Nephron progenitor cell (in vitro differentiated cells): ENCODE data around the gene ZMIZ2.

Experiments used
- DNase-seq: peaks from one replicate; pipeline ENCODE4 v3.0.0; 2021
- H3K27ac Mint-ChIP-seq: 2 replicates; pipeline ENCODE4 v1.8.0; 2021; ENCODE audit warnings: mild to moderate bottlenecking, moderate library complexity, mixed read lengths
- H3K27me3 Mint-ChIP-seq: 2 replicates; pipeline ENCODE4 v1.8.0; 2021; ENCODE audit warnings: mild to moderate bottlenecking, low read depth, mixed read lengths; ENCODE audit not compliant: poor library complexity
- H3K36me3 Mint-ChIP-seq: 2 replicates; pipeline ENCODE4 v1.8.0; 2021; ENCODE audit warnings: low read depth, mixed read lengths
- H3K4me1 Mint-ChIP-seq: 2 replicates; pipeline ENCODE4 v1.8.0; 2021; ENCODE audit warnings: mixed read lengths
- H3K4me3 Mint-ChIP-seq: 2 replicates; pipeline ENCODE4 v1.8.0; 2021; ENCODE audit warnings: mild to moderate bottlenecking, moderate library complexity, mixed read lengths
- H3K9me3 Mint-ChIP-seq: 2 replicates; pipeline ENCODE4 v1.8.0; 2021; ENCODE audit warnings: mild to moderate bottlenecking, moderate library complexity, mixed read lengths
- TF ChIP-seq, protein P1 (sequence below): fragments of 200-600 bp; sonication (generic); IDR thresholded peaks from 2 replicates; pipeline ENCODE4 v1.5.0; 2021; ENCODE audit warnings: antibody characterized with exemption

ZMIZ2 gene

DNA sequence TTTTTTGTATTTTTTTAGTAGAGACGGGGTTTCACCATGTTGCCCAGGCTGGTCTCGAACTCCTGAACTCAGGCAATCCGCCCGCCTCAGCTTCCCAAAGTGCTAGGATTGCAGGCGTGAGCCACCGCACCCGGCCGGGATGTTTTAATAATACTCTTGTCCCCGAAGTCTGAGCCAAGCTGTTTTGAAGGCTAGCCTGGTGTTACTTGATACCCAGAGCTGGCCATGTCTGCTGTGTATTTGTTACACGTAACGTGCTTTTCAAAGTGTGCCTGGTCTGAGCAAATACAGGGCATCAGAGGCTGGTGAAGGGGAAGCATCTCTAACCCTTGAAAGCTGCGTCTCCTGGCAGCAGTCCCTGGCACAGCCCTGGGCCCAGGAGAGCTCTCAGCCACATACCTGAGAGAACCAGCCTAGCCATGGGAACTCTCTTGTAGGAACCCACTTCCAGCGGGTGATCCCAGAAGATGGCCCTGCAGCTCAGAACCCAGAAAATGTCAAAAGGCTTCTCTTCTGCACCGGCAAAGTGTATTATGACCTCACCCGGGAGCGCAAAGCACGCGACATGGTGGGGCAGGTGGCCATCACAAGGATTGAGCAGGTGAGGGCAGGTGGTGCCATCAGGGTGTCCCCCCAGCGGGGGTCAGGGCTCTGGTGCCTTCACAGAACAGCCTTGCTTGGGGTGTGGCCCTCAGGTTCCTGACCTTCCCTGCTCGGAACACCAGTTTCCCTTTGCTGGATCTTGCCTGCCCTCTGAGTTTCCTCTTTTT lies 41.7 kb upstream of the ZMIZ2 start:
- Mint-ChIP-seq H3K4me3 (no peak overlapping the region), H3K27ac (peak overlapping the region; percentile 22), H3K9me3 (peaks cover 7% of the 10 kb centered on the region), H3K4me1 (peaks cover 16% of the 10 kb centered on the region), H3K36me3 (peaks cover 46% of the 10 kb centered on the region), H3K27me3 (peaks cover 3% of the 10 kb centered on the region)
- DNase-seq, result no peak
- TF ChIP-seq, protein P1, sequence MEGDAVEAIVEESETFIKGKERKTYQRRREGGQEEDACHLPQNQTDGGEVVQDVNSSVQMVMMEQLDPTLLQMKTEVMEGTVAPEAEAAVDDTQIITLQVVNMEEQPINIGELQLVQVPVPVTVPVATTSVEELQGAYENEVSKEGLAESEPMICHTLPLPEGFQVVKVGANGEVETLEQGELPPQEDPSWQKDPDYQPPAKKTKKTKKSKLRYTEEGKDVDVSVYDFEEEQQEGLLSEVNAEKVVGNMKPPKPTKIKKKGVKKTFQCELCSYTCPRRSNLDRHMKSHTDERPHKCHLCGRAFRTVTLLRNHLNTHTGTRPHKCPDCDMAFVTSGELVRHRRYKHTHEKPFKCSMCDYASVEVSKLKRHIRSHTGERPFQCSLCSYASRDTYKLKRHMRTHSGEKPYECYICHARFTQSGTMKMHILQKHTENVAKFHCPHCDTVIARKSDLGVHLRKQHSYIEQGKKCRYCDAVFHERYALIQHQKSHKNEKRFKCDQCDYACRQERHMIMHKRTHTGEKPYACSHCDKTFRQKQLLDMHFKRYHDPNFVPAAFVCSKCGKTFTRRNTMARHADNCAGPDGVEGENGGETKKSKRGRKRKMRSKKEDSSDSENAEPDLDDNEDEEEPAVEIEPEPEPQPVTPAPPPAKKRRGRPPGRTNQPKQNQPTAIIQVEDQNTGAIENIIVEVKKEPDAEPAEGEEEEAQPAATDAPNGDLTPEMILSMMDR, result no peak

DNA sequence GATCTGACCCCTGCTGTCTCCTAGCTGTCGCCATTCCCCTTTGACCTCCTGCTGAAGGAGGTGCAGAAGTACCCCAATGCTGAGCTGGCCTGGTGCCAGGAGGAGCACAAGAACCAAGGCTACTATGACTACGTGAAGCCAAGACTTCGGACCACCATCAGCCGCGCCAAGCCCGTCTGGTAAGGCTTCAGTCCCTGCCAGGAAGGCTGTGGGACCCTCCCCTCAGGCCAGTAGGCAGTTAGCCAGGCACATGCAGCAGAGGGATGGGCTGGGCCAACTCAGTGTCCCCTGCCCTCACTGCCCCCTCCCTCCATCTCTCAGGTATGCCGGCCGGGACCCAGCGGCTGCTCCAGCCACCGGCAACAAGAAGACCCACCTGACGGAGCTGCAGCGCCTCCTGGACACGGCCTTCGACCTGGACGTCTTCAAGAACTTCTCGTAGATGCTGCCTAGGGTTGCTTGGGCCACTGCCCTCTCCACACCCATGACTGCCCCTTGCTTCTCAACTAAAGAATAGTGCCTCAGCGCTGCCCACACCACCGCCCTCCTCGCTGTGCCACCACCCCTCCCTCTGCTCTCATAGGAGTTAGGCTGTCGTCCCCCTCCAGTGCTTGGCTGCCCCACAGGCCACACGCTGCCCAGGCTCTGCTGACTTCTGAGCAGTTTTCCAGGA lies 41.0 kb upstream of the ZMIZ2 start:
- Mint-ChIP-seq H3K36me3 (peaks cover 41% of the 10 kb centered on the region), H3K27ac (no peak overlapping the region), H3K4me1 (peaks cover 20% of the 10 kb centered on the region)

DNA sequence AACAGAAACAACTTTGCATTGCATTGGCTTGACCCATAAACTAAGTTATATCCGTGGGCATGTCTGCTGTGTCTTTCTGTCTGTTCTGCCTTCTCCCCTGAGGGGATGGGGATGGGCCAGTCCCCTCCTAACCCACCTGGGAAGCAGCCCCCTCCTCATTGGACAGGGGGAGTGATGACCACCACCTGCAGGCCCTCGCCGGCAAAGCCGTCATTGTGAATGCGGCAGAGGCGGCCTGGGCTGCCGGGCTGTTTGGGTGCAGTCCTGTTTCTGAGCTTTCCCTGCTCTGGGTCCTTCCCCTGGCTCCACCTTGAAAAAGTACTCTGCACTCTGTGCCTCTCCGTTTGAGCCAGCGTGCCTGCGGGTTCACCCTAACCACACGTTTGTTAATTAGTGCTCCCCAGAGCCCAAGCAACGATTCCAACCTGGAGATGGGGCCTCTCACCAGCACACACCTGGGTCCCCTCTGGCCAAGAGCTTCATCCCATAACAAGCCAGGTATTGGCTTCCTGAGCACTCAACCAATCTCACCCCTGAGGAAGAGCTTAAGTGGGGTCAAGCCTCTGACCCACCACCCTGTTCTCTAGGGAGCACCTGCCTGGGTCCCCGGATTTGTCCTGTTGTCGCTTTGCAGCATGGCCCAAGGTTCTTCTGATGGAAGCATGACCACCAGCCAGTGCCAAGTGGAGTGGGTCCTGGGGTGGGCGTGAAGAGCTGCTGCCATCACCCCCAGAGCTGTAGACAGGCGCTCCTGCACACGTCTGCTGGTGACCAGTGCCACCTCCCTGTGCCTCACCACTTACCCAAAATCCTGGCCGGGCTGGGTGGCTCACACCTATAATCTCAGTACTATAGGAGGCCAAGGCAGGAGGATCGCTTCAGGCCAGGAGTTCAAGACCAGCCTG lies 39.4 kb upstream of the ZMIZ2 start:
- DNase-seq, result no peak
- H3K27me3 Mint-ChIP-seq, result peaks cover 9% of the 10 kb centered on the region
- H3K9me3 Mint-ChIP-seq, result peaks cover 7% of the 10 kb centered on the region
- H3K4me3 Mint-ChIP-seq, result no peak overlapping the region
- peak overlapping the region; percentile 42 for H3K27ac Mint-ChIP-seq
- TF ChIP-seq, protein P1, result no peak
- H3K4me1 Mint-ChIP-seq, result peaks cover 25% of the 10 kb centered on the region
- H3K36me3 Mint-ChIP-seq, result peaks cover 27% of the 10 kb centered on the region

More for the DNA sequence above, 41.0 kb upstream of the ZMIZ2 start:
- no peak for DNase-seq
- TF ChIP-seq, protein P1, result no peak
- Mint-ChIP-seq H3K4me3 (no peak overlapping the region), H3K9me3 (peaks cover 7% of the 10 kb centered on the region), H3K27me3 (peaks cover 5% of the 10 kb centered on the region)

DNA sequence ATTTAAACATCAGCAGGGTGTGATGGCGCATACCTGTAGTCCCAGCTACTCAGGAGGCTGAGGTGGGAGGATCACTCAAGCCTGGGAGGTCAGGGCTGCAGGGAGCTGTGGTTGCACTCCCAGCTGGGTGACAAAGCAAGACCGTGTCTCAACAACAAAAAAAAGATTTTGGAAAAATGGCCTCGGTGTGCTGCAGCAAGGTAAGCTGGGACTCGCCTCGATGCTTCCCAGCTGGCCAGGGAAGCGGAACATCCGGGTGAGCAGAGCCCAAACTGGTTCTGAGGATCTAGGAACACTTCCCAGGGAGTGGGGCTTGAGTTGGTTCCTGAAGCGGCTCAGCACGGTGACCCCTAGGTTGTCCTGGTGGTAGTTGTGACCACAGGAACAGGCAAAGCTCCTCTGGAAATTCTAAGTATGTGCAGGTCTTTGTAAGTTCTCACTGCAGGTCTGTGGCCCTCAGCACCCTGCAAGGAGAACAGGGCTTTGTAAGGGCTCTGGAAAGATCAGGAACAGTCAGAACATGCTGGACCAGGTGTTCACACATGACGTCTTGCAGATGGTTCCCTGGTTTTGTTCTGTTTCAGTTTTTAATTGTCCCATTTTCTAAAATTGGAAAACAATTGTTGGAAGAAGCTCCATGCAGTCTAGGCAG lies 38.6 kb upstream of the ZMIZ2 start:
- H3K27ac Mint-ChIP-seq, result peak overlapping the region; percentile 86
- H3K27me3 Mint-ChIP-seq, result peaks cover 11% of the 10 kb centered on the region
- H3K9me3 Mint-ChIP-seq, result peaks cover 7% of the 10 kb centered on the region
- no peak for DNase-seq
- peaks cover 22% of the 10 kb centered on the region for H3K36me3 Mint-ChIP-seq
- no peak overlapping the region for H3K4me3 Mint-ChIP-seq
- TF ChIP-seq, protein P1, result no peak
- peaks cover 25% of the 10 kb centered on the region for H3K4me1 Mint-ChIP-seq

DNA sequence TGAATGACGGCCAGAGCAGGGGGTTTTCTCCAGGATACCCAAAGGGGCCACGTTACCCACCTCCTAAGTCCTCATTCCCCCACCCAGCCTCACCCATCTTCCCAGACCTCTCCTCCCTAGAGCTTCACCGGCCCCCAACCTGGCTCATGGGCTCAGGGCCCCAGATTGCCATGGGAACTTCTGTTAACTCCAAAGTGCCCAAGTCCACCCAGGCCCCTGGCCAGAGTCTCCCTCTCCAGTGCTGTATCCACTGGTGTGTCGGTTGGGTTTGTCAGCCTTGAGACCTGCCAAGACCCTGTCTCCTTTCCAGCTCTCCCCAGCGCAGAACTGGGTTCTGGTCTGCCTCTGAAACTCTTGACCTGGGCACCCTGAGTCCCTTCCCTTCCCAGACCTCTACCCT lies 37.1 kb upstream of the ZMIZ2 start:
- peaks cover 12% of the 10 kb centered on the region for H3K27me3 Mint-ChIP-seq
- H3K4me1 Mint-ChIP-seq, result peaks cover 29% of the 10 kb centered on the region
- TF ChIP-seq, protein P1, result no peak
- H3K4me3 Mint-ChIP-seq, result no peak overlapping the region
- peaks cover 13% of the 10 kb centered on the region for H3K36me3 Mint-ChIP-seq
- H3K9me3 Mint-ChIP-seq, result no peaks in the 10 kb centered on the region
- DNase-seq, result no peak
- peak overlapping the region; percentile 64 for H3K27ac Mint-ChIP-seq
